HG02885 (cell line): ENCODE results near the gene PPP6R2.
"Not testable (repeated sequence)": the region's sequence is repeated elsewhere in the genome, so short reads cannot be mapped to it uniquely, and the experiment has no call there.

ENCODE experiments used
- ATAC-seq: cut with Tn5 transposase; IDR thresholded peaks from one replicate; pipeline ENCODE4 v1.9.1; 2021; ENCODE audit warnings: mild to moderate bottlenecking; ENCODE audit not compliant: unreplicated experiment, poor library complexity

Gene PPP6R2

DNA sequence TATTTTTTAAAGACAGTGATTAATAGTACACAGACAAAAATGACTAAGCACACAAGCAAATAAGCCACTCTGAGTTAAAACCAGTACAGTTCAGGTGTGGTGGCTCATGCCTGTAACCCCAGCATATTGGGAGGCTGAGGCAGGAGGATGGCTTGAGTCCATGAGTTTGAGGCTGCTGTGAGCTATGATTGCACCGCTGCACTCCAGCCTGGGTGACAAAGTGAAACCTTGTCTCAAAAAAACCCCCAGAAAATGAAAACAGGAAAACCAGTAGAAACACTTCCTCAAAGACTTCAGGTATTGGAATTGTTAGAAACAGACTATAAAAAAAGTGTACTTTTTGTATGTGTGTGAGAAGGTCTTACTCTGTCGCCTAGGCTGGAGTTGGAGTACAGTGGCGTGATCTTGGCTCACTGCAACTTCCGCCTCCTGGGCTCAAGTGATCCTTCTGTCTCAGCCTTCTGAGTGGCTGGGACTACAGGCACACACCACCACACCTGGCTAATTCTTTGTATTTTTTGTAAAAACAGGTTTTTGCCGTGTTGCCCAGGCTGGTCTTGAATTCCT lies 33.0 kb downstream of the PPP6R2 start:
- no peak for ATAC-seq

DNA sequence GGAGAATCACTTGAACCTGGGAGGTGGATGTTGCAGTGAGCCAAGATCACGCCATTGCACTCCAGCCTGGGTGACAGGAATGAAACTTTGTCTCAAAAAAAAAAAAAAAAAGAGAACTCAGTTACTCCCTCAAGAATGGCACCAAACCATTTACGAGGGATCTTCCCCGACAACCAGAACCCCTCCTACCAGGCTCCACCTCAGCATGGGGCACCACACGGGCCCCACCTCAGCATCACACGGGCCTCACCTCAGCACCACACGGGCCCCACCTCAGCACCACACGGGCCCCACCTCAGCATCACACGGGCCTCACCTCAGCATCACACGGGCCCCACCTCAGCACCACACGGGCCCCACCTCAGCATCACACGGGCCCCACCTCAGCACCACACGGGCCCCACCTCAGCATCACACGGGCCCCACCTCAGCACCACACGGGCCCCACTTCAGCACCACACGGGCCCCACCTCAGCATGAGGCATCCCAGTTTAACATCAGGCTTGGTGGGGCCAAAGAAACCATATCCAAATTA lies 38.0 kb downstream of the PPP6R2 start:
- ATAC-seq = not testable (repeated sequence)

DNA sequence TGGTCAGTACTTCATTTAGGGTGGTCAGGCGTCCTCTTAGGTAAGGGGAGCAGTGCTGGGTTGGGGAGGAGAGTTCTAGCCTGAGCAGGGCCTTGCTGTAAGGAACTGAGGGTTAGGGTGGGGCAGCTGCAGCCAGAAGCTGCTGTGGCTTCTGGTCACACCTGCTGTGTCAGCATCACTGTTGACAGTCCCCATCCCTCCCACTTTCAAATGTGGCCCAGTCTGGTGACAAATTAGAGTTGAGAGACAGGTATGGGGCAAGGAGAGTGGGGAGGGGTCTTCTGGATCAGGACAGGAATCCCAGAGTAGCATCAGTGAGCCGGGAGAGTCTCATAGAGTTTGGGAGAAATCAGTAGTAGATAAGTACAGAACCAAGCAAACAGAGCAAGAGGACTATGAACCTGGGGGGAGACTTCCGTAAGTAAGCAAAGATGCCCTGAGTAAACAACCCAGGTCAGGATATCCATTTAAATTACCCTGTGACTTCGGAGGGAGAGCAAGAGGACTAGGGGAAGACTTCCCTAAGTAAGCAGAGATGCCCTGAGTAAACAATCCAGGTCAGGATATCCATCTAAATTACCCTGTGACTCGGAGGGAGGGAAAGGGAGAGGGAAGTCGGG lies 53.7 kb downstream of the PPP6R2 start:
- no peak for ATAC-seq

DNA sequence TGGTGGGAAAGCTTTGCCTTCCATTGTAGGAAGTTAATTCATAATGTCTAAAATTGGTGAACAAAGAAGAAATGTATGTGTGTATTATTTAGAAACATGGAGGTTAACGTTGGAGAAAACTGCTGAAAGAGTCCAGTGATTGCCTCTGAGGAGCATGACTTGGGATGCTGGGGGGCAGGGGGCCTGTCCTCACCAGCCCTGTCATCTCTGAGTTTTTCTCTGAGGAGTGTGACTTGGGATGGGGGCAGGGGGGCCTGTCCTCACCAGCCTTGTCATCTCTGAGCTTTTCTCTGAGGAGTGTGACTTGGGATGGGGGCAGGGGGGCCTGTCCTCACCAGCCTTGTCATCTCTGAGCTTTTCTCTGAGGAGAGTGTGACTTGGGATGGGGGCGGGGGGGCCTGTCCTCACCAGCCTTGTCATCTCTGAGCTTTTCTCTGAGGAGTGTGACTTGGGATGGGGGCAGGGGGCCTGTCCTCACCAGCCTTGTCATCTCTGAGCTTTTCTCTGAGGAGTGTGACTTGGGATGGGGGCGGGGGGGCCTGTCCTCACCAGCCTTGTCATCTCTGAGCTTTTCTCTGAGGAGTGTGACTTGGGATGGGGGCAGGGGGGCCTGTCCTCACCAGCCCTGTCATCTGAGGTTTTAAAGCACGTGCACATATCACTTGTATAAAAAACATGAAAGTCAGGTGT lies 54.4 kb downstream of the PPP6R2 start:
- ATAC-seq = not testable (repeated sequence)

DNA sequence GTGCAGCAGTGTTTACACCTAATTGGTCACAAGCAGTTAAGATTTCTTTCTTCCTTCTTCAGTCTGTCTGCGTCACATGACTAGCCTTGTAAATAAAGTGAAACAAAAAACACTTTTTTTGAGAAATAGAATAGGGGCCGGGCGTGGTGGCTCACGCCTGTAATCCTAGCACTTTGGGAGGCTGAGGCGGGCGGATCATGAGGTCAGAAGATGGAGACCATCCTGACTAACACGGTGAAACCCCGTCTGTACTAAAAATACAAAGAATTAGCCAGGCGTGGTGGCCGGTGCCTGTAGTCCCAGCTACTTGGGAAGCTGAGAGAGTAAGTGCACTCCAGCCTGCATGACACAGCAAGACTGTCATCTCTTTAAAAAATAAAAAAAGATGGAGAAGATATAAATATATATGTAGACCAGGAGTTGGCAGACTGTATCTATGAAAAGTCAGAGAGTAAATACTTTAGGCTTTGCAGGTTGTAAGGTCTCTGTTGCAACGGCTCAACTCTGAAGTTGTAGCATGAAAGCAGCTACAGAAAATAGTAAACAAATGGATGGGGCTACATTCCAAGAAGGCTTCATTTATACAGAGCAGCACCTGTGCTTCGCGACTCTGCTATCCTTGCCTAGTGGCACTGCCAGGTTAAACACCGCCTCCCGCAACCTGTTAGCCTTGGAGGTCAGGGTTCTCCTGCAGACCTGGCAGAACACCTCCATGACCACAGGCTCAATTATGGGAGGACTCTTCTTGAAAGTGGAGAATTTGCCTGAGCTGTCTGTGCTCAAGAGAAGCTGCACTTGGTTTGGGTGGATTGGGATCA lies 55.9 kb downstream of the PPP6R2 start:
- no peak for ATAC-seq

DNA sequence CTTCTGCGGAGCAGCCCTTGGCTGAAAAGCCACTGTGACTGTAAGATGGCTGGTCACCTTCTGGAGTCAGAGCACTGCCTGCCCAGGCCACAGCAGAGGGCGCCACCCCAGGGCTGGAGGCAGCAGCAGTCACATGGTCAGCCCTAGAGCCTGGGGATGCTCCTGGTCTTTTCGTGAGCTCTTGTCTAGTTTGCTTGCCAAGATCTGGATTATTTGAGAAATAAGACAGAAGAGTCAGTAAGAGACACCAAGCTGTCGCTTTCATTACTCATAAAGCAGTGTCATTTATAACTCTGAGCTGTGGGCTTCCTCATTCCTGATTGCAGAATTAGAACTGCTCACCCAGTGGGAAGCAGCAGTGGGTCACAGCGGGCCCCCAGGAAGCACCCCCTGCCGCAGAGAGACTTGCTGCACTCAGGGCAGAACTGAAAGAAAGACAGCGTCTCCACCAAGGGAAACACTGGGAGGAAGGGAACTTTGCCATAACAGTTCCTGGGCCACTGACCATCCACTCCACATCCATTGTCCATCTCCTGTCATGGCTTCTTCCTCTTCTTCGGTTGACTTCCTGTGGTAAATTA lies 56.7 kb downstream of the PPP6R2 start:
- no peak for ATAC-seq

DNA sequence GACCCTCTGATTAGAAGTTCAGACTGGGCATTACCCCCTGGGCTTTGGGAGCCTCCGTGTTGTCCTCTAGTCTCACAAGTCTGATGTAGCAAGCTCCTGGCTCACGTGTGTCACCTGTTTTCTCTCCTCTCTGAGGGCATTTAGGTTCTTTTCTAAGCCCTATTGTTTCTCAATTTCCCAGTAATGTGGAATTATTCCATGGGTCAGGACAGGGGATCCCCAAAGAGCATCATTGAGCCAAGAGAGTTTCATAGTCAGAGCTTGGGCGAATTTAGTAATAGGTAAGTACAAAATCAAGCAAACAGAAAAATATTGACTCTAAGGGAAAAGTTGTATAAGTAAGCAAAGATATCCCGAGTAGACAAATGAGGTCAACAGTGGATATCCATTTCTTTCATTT lies 57.3 kb downstream of the PPP6R2 start:
- ATAC-seq = no peak

DNA sequence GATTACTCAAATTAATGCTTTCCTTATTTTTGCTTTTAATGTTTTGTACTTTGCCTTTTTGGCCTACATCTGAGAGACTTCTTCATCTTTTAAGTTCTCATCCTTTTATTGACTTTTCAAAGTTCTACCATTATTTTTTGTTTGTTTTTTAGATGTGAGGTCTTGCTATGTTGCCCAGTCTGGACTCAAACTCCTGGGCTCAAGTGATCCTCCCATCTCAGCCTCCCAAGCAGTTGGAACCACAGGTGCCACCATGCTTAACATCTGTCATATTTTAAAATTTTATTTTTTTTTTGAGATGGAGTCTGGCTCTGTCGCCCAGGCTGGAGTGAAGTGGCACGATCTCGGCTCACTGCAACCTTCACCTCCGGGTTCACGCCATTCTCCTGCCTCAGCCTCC lies 57.8 kb downstream of the PPP6R2 start:
- ATAC-seq = no peak

DNA sequence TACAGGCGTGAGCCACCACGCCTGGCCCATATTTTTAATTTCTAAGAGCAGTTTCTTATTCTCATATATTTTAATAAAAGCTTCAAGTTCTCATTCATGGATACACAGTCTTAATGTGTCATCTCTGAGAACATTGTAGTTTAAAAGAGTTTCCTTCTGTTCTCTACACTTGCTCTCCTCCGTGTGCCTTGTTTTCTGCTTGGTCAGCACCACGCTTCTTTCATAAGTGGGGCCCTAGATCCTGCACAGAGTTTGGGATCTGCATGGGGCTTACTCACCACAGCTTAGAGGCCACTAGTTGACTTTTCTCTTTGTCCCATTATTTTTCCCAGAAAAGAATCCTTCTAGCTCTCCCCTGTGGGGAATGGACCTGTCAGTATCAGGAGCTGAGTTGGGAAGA lies 58.8 kb downstream of the PPP6R2 start:
- no peak for ATAC-seq

DNA sequence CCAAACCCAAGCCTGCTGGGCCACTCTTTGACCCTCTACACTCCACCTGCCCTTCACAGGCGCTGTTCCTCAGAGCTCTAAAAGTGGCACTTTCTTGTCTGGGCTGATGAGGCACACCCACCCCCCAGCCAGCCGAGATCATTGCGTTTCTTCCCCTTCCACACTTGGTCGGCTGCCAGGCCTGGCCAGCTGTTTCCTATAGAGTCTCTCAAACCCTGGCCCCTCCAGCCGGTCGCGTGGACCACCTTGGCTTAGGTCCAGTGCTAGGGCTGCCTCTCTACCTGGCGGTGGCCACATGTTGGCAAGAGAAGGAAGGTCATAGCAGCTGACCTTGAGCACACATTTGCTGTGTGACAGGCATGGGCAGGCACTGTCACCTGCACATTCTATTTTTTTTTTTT lies 60.6 kb downstream of the PPP6R2 start:
- ATAC-seq = no peak

DNA sequence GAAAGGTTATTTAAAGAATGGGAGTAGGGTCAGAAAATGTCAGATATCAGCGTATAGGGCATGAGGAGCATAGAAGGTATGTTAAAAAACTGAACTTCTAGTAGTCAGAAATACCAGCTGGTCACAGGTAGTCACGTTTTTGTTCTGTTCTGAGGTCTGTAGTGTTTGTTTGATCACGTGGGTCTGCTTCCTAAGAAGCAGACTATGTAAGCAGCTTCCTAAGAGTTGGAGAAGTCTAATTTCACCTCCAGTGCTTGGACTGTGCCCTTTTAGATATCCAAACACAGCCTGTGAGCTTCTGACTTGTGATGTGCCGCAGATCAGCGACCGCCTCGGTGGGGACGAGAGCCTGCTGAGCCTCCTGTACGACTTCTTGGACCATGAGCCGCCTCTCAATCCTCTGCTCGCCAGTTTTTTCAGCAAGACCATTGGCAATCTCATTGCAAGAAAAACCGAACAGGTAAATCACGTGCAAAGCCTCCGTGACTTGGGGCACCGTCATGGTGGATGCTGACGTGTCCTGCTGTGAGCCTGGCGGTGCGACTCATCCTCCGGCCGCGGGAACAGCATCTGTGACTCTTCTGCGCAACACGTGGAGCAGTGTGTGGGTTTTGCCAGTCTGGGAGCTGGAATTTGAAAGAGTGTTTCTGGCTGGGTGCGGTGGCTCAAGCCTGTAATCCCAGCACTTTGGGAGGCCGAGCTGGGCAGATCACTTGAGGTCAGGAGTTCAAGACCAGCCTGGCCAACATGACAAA lies 63.5 kb downstream of the PPP6R2 start:
- no peak for ATAC-seq

DNA sequence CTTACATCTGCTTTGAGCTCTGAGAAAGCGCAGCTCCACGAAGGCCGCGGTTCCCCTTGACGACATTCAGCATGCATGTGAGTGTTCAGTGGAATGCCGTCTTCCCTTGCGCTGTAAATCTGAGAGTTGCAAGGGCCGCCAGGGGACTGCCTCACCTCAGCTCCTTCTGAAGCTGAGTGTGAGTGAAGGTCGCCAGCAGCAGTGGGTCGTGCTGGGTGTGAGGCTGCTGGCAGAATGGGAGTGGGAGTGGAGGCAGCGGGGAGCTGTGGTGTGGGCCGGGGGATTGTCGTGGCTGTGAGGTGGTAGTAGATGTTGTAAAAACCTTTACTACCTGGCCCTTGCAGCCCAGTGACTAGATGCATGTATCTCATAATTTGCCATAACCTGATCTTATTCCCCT lies 65.2 kb downstream of the PPP6R2 start:
- ATAC-seq = no peak

DNA sequence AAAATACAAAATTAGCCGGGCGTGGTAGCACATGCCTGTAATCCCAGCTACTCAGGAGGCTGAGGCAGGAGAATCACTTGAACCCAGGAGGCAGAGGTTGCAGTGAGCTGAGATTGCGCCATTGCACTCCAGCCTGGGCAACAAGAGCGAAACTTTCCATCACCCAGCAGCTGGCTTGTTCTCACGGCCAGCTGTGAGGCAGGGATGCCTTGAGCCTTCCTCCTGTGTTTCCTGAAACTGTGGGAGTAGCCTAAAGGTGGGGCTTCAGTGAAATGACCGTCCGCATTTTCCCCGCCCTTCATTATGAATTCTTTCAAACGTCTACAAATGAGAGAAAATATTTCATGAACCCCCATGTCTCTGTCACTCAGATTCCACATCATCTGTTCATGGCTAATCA lies 65.8 kb downstream of the PPP6R2 start:
- not testable (repeated sequence) for ATAC-seq

DNA sequence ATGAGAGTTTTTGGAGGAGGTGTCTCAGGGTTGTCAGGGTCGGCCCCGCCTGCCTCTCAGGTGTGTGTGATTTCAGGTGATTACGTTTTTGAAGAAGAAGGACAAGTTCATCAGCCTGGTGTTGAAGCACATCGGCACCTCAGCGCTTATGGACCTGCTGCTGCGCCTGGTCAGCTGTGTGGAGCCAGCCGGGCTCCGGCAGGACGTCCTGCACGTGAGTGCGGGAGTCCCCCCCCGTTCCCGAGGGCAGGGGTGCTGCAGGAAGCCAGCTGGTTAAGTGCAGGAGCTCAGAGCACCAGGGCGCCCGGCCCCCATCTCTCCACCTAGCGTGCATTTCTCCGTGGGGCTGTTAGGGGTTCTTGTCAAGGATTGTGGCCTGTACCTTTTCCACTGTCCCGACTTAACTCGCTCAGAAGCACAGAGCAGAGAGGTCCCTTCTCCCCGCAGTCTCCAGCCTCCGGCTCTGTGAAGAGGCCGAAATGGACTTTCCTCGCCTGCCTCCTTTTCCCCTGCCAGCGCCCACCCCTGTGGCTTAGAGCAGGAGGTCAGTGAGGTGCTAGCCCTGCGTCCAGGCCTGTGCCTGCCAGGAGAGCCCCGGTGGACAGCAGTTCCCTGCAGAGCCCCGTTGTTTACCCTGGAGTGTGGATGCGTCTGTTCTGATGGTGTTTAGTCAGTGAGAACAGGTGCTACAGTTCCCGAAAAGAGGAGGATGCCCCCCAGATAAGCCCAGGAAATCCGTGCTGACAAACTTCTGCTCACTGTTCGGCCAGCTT lies 71.5 kb downstream of the PPP6R2 start:
- ATAC-seq = no peak

DNA sequence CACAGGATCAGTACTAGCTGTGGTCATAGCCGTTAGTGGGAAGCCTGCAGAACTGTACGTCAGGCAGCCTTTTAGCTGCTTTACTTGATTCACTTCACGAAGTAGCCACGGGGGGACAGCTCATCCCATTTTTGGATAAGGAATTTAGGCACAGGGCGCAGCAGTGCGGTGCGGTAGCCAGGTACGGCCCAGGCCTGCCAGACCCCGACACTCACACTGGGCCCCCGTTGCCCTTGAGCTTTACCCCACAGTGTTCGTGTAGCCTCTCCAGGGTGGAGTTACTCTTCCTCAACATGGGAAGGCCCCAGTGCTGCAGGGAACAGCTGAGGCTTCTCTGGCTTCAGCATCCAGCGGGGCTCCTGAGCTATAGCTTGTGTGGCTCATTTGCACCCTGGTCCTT lies 72.3 kb downstream of the PPP6R2 start:
- no peak for ATAC-seq

DNA sequence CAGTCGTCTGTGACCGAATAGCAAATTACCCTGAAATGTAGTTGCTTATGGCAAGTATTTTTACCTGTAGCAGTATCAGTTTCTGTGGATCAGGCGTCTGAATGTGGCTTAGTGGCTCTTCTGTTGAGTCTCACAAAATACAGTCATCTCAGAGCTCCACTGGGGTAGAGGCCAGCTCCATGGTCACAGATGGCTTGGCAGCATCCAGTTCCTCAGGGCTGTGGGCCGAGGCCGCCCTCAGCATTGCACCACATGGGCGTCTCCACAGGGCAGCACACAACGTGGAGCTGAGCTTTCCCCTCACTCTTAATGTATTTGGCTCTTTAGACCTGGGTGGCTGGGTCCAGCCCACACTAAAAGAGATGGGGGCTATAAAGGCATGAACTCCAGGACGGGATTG lies 73.9 kb downstream of the PPP6R2 start:
- ATAC-seq = no peak

DNA sequence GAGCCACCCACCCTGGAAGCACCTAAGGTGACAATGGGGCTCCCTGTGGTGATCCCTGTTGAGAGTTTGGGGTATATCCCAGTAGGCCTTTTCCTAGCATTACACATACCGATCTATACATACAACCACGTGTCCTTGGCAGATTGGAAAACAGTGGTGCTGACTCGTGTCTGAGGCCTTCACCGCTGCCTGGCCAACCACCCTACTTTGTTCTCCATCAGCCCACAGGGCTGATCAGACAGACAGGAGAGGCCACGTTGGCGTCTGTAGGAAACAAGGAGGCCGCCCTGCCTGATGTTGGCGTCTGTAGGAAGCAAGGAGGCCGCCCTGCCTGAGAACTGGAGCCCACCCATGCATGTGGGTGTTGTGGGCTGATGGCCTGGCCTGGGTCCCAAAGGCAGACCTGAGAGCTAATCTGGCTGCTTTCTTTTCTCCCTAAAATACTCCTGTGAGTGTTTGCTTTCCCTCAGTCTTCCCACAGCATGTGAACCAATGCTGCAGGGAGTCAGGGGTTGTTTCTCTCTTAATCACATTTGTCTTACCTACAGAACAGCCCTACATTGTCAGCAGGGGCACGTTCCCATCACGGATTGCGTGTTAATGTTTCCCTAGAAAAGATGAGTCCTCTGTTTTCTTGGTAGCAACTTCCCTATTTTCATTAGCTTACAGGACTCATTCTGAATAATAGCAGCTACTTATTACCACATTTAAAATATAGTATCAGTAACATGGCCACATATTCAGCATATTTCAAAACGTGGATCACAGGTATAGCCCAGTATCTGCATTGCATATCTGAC lies 74.5 kb downstream of the PPP6R2 start:
- no peak for ATAC-seq

DNA sequence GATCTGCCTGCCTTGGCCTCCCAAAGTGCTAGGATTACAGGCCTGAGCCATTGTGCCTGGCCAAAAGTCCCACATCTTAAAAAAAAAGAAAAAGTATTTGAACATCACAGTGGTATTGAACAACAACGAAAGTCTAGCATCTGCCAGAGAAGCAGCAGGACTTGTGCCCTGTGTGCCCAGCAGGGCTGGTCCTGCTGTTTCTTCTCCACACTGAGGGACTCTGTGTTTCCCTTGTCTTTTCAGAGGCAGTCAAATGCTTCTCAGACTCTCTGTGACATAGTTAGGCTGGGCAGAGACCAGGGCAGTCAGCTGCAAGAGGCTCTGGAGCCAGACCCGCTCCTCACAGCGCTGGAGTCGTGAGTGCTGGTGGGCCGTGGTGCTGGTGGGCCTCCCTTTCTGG lies 75.5 kb downstream of the PPP6R2 start:
- ATAC-seq = no peak
